WTC11 (cell line): ENCODE data around the gene MMGT1. TPM values are rescaled to one million over a fixed set of nuclear protein-coding genes. Genes with fewer than 3 reads are reported as not detected.
A peak's percentile ranks its signal among the peaks of the same experiment; 100 is the strongest.

Experiments
- ATAC-seq: fragments of 200-7000 bp; cut with Tn5 transposase; 2 replicates; pipeline ENCODE4 v1.10.0; 2021; ENCODE audit warnings: mild to moderate bottlenecking, moderate library complexity
- CTCF ChIA-PET: fragments of 300-600 bp; sonication (Branson Sonifier 250); formaldehyde crosslinking; loops from one replicate; lab custom pipeline; 2021; ENCODE audit warnings: antibody characterized with exemption; lab: Charles Lee
- POLR2A ChIA-PET: fragments of 350-600 bp; sonication (Branson Sonifier 250); formaldehyde crosslinking; loops from one replicate; lab custom pipeline; 2021; ENCODE audit warnings: antibody characterized with exemption; lab: Charles Lee
- DNase-seq: peaks from one replicate; pipeline ENCODE4 v3.0.0; 2021; ENCODE audit warnings: low spot score
- H3K27ac Mint-ChIP-seq: 2 replicates; pipeline ENCODE4 v1.8.0; 2021; ENCODE audit warnings: mixed read lengths
- H3K27me3 Mint-ChIP-seq: 2 replicates; pipeline ENCODE4 v1.8.0; 2021; ENCODE audit warnings: low read depth, mild to moderate bottlenecking, moderate library complexity, mixed read lengths
- H3K36me3 Mint-ChIP-seq: 2 replicates; pipeline ENCODE4 v1.8.0; 2021; ENCODE audit warnings: mixed read lengths
- H3K4me1 Mint-ChIP-seq: 2 replicates; pipeline ENCODE4 v1.8.0; 2022; ENCODE audit warnings: mixed read lengths
- H3K4me3 Mint-ChIP-seq: 2 replicates; pipeline ENCODE4 v1.8.0; 2021; ENCODE audit warnings: mild to moderate bottlenecking, moderate library complexity, mixed read lengths
- H3K9me3 Mint-ChIP-seq: 2 replicates; pipeline ENCODE4 v1.8.0; 2021; ENCODE audit warnings: mixed read lengths
- CREB1 ChIP-seq: sonication (generic); formaldehyde crosslinking; IDR thresholded peaks from 2 replicates; pipeline ENCODE4 v1.8.0; 2023; ENCODE audit warnings: mild to moderate bottlenecking, missing genetic modification reagents
- ELF4 ChIP-seq: sonication (generic); formaldehyde crosslinking; IDR thresholded peaks from 2 replicates; pipeline ENCODE4 v1.8.1; 2022; ENCODE audit warnings: low read depth, mild to moderate bottlenecking, moderate library complexity, missing genetic modification reagents
- ESRRA ChIP-seq: sonication (generic); formaldehyde crosslinking; IDR thresholded peaks from 2 replicates; pipeline ENCODE4 v1.8.1; 2022; ENCODE audit warnings: mild to moderate bottlenecking, missing genetic modification reagents, borderline replicate concordance
- FOXP1 ChIP-seq: sonication (generic); formaldehyde crosslinking; IDR thresholded peaks from 2 replicates; pipeline ENCODE4 v1.8.0; 2022; ENCODE audit warnings: missing genetic modification reagents, mild to moderate bottlenecking, moderate library complexity, borderline replicate concordance
- IRF2 ChIP-seq: sonication (generic); formaldehyde crosslinking; IDR thresholded peaks from 2 replicates; pipeline ENCODE4 v1.8.0; 2022; ENCODE audit warnings: low read depth, missing genetic modification reagents, borderline replicate concordance
- KAT7 ChIP-seq: sonication (generic); formaldehyde crosslinking; IDR thresholded peaks from 2 replicates; pipeline ENCODE4 v1.8.1; 2023; ENCODE audit warnings: missing genetic modification reagents, mild to moderate bottlenecking, borderline replicate concordance
- MXD4 ChIP-seq: fragments of 250-450 bp; sonication (Bioruptor Pico); IDR thresholded peaks from 2 replicates; pipeline ENCODE4 v1.8.0; 2021; ENCODE audit warnings: mild to moderate bottlenecking, moderate library complexity, borderline replicate concordance
- NFATC4 ChIP-seq: fragments of 250-450 bp; sonication (Bioruptor Pico); IDR thresholded peaks from 2 replicates; pipeline ENCODE4 v1.9.0; 2021; ENCODE audit warnings: mild to moderate bottlenecking
- NFE2L1 ChIP-seq: sonication (generic); formaldehyde crosslinking; IDR thresholded peaks from 2 replicates; pipeline ENCODE4 v1.8.1; 2023; ENCODE audit warnings: missing genetic modification reagents
- NR3C1 ChIP-seq: sonication (generic); formaldehyde crosslinking; conservative IDR thresholded peaks from 2 replicates; pipeline ENCODE4 v1.8.1; 2023; ENCODE audit warnings: low read depth, mild to moderate bottlenecking, missing genetic modification reagents
- PRRX2 ChIP-seq: fragments of 250-450 bp; sonication (Bioruptor Pico); IDR thresholded peaks from 2 replicates; pipeline ENCODE4 v1.8.0; 2021; ENCODE audit warnings: mild to moderate bottlenecking
- TEAD1 ChIP-seq: sonication (generic); formaldehyde crosslinking; IDR thresholded peaks from 2 replicates; pipeline ENCODE4 v1.8.0; 2022; ENCODE audit warnings: mild to moderate bottlenecking, missing genetic modification reagents
- ZNF219 ChIP-seq: sonication (generic); formaldehyde crosslinking; IDR thresholded peaks from 2 replicates; pipeline ENCODE4 v1.8.0; 2023; ENCODE audit warnings: missing genetic modification reagents, mild to moderate bottlenecking, borderline replicate concordance
- ZNF232 ChIP-seq: sonication (generic); formaldehyde crosslinking; IDR thresholded peaks from 2 replicates; pipeline ENCODE4 v1.8.0; 2022; ENCODE audit warnings: mild to moderate bottlenecking, missing genetic modification reagents
- ZNF317 ChIP-seq: sonication (generic); formaldehyde crosslinking; IDR thresholded peaks from 2 replicates; pipeline ENCODE4 v1.8.1; 2023; ENCODE audit warnings: low read depth, mild to moderate bottlenecking, moderate library complexity, missing genetic modification reagents, borderline replicate concordance
- ZNF423 ChIP-seq: fragments of 250-450 bp; sonication (Bioruptor Pico); IDR thresholded peaks from 2 replicates; pipeline ENCODE4 v2.1.2; 2022; ENCODE audit warnings: mild to moderate bottlenecking, moderate library complexity
- ZNF671 ChIP-seq: fragments of 250-450 bp; sonication (Bioruptor Pico); IDR thresholded peaks from 2 replicates; pipeline ENCODE4 v1.8.0; 2021; ENCODE audit warnings: mild to moderate bottlenecking
- total RNA-seq: library from RNA; stranded (reverse); gene quantifications from 3 replicates; pipeline ENCODE4 v1.2.3, GENCODE V29; 2021
- TF ChIP-seq, protein P1 (sequence below): sonication (generic); formaldehyde crosslinking; IDR thresholded peaks from 2 replicates; pipeline ENCODE4 v1.8.1; 2022; ENCODE audit warnings: mild to moderate bottlenecking, missing genetic modification reagents, moderate library complexity, borderline replicate concordance
- TF ChIP-seq, protein P2 (sequence below): sonication (generic); formaldehyde crosslinking; conservative IDR thresholded peaks from 2 replicates; pipeline ENCODE4 v1.8.1; 2022; ENCODE audit warnings: mild to moderate bottlenecking, missing genetic modification reagents
- TF ChIP-seq, protein P3 (sequence below): sonication (generic); formaldehyde crosslinking; IDR thresholded peaks from 2 replicates; pipeline ENCODE4 v1.8.0; 2023; ENCODE audit warnings: mild to moderate bottlenecking, missing genetic modification reagents
- TF ChIP-seq, protein P4 (sequence below): sonication (generic); formaldehyde crosslinking; IDR thresholded peaks from 2 replicates; pipeline ENCODE4 v1.8.1; 2022; ENCODE audit warnings: mild to moderate bottlenecking, moderate library complexity, missing genetic modification reagents
- TF ChIP-seq, protein P5 (sequence below): sonication (generic); formaldehyde crosslinking; IDR thresholded peaks from 2 replicates; pipeline ENCODE4 v1.8.1; 2023; ENCODE audit warnings: mild to moderate bottlenecking, missing genetic modification reagents
- TF ChIP-seq, protein P6 (sequence below): sonication (generic); formaldehyde crosslinking; IDR thresholded peaks from 2 replicates; pipeline ENCODE4 v1.8.1; 2023; ENCODE audit warnings: mild to moderate bottlenecking, missing genetic modification reagents, moderate library complexity
- TF ChIP-seq, protein P7 (sequence below): sonication (generic); formaldehyde crosslinking; IDR thresholded peaks from 2 replicates; pipeline ENCODE4 v1.8.1; 2023; ENCODE audit warnings: mild to moderate bottlenecking, missing genetic modification reagents

The MMGT1 gene
- total RNA-seq, 1 experiment from 2014 or later: 15.4 TPM

DNA sequence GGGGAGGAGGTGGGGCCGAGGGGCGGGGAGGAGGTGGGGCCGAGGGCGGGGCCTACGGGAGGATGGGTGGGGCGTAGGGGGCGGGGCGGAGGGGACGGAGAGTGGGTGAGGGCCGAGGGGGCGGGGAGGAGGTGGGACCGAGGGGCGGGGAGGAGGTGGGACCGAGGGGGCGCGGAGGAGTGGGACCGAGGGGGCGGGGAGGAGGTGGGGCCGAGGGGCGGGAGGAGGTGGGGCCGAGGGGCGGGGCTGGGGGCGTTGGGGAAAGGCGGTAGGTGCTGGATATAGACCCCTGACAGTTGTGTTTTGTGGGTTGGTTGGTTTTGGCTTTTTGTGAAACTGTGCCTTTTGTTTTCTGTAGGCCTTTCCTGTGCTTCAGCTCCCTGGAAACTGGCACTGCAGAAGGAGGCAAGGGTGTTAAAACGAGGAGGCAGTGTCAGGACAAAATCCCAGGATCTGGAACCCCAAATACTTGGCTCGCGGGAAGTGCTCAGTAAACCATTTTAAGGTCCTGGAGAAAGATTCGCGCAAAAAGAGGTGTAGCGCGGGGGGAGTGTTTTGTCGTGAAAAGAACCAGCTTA is 580 bp upstream of the MMGT1 start (continued):
- no peak for TF ChIP-seq PRRX2 (CRISPR knock-in tag)
- TF ChIP-seq, all 79 proteins: peak for 0

DNA sequence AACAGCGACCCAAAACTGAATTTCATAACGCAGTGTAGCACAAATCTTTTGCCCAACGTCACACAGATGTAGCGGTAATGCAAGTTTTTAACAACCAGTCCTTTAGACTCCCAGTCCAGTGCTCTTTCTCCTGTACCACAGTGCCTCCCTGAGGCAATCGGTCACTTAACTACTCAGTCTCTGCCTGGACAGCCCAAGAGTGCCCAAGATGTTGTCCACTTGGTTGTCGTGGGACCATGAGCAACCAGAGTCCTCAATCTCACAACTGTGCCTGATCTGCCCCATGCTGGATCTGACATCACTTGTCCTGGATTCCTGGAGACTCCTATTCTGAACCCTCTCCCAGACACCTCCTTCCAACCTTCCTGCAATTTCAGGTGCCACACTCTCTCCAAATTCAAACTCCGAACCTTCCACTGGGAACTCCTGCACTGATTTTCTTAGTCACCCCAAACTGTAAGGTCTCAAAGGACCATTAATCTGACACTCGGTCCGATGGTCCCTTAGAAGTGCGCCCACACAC is 702 bp downstream of the MMGT1 start:
- ChIA-PET CTCF (interaction anchor here (0.9 kb wide), 1 partner anchor 226 kb away, joined by 4 read pairs; no protein-coding TSS in a partner anchor), POLR2A (interaction anchor here (1.2 kb wide), 1 partner anchor 12 kb away, joined by 3 read pairs; the partner anchor contains the start of gene SLC9A6)
- peak overlapping the region; percentile 99 for H3K27ac Mint-ChIP-seq
- TF ChIP-seq ZNF232 (CRISPR knock-in tag) (no peak), NFATC4 (no peak), ZNF317 (CRISPR knock-in tag) (no peak), IRF2 (CRISPR knock-in tag) (no peak), FOXP1 (CRISPR knock-in tag) (no peak), NR3C1 (CRISPR knock-in tag) (no peak), ZNF423 (no peak), CREB1 (CRISPR knock-in tag) (no peak), ELF4 (CRISPR knock-in tag) (no peak), ZNF671 (CRISPR knock-in tag) (no peak)
- TF ChIP-seq, protein P1, sequence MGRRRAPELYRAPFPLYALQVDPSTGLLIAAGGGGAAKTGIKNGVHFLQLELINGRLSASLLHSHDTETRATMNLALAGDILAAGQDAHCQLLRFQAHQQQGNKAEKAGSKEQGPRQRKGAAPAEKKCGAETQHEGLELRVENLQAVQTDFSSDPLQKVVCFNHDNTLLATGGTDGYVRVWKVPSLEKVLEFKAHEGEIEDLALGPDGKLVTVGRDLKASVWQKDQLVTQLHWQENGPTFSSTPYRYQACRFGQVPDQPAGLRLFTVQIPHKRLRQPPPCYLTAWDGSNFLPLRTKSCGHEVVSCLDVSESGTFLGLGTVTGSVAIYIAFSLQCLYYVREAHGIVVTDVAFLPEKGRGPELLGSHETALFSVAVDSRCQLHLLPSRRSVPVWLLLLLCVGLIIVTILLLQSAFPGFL: no peak
- TF ChIP-seq, protein P2, sequence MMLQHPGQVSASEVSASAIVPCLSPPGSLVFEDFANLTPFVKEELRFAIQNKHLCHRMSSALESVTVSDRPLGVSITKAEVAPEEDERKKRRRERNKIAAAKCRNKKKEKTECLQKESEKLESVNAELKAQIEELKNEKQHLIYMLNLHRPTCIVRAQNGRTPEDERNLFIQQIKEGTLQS (CRISPR knock-in tag): no peak
- TF ChIP-seq, protein P3, sequence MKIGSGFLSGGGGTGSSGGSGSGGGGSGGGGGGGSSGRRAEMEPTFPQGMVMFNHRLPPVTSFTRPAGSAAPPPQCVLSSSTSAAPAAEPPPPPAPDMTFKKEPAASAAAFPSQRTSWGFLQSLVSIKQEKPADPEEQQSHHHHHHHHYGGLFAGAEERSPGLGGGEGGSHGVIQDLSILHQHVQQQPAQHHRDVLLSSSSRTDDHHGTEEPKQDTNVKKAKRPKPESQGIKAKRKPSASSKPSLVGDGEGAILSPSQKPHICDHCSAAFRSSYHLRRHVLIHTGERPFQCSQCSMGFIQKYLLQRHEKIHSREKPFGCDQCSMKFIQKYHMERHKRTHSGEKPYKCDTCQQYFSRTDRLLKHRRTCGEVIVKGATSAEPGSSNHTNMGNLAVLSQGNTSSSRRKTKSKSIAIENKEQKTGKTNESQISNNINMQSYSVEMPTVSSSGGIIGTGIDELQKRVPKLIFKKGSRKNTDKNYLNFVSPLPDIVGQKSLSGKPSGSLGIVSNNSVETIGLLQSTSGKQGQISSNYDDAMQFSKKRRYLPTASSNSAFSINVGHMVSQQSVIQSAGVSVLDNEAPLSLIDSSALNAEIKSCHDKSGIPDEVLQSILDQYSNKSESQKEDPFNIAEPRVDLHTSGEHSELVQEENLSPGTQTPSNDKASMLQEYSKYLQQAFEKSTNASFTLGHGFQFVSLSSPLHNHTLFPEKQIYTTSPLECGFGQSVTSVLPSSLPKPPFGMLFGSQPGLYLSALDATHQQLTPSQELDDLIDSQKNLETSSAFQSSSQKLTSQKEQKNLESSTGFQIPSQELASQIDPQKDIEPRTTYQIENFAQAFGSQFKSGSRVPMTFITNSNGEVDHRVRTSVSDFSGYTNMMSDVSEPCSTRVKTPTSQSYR (CRISPR knock-in tag): no peak
- no peaks in the 10 kb centered on the region for H3K27me3 Mint-ChIP-seq
- no peaks in the 10 kb centered on the region for H3K9me3 Mint-ChIP-seq
- peak overlapping the region; percentile 97 for H3K4me3 Mint-ChIP-seq
- no peaks in the 10 kb centered on the region for H3K36me3 Mint-ChIP-seq
- DNase-seq (no peak), ATAC-seq (peak; percentile 24; the same call in 1 of the 2 replicates)
- H3K4me1 Mint-ChIP-seq: peaks cover 16% of the 10 kb centered on the region

DNA sequence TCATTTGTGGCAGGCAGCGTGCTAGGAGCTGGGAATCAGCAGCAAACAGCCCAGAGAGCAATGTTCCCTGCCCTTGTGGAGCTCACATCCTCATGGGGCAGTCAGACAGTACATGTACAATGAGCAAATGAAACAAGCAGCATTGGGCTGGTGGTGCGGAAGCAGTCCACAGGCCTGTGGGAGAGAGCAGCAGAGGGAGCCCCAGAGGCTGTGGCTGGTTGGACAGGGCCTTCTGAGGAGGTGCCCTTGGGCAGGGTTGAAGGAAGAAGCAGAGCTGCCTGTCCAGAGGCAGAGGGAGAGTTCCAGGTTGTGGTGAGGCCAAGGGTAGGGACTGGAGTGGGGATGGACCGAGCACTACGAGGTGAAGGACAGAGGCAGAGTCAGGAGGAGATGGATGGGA is 22.5 kb downstream of the MMGT1 start:
- Mint-ChIP-seq H3K36me3 (no peaks in the 10 kb centered on the region), H3K27me3 (no peaks in the 10 kb centered on the region), H3K27ac (no peak overlapping the region), H3K4me1 (no peaks in the 10 kb centered on the region), H3K9me3 (no peaks in the 10 kb centered on the region), H3K4me3 (no peak overlapping the region)
- DNase-seq: peak; percentile 9
- ChIA-PET CTCF (interaction anchor here (1.2 kb wide), 1 partner anchor 19 kb away, joined by 4 read pairs; no protein-coding TSS in a partner anchor), POLR2A (no interaction called here)
- ATAC-seq: peak; percentile 51; the same call in 1 of the 2 replicates
- TF ChIP-seq, protein P4, sequence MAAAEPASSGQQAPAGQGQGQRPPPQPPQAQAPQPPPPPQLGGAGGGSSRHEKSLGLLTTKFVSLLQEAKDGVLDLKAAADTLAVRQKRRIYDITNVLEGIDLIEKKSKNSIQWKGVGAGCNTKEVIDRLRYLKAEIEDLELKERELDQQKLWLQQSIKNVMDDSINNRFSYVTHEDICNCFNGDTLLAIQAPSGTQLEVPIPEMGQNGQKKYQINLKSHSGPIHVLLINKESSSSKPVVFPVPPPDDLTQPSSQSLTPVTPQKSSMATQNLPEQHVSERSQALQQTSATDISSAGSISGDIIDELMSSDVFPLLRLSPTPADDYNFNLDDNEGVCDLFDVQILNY (CRISPR knock-in tag): no peak
- no peak for TF ChIP-seq NFE2L1 (CRISPR knock-in tag)
- no peak for TF ChIP-seq KAT7
- TF ChIP-seq ESRRA (CRISPR knock-in tag): no peak
- no peak for TF ChIP-seq MXD4 (CRISPR knock-in tag)
- no peak for TF ChIP-seq NR3C1 (CRISPR knock-in tag)
- no peak for TF ChIP-seq ZNF219 (CRISPR knock-in tag)
- no peak for TF ChIP-seq IRF2 (CRISPR knock-in tag)
- no peak for TF ChIP-seq PRRX2 (CRISPR knock-in tag)
- TF ChIP-seq, protein P5, sequence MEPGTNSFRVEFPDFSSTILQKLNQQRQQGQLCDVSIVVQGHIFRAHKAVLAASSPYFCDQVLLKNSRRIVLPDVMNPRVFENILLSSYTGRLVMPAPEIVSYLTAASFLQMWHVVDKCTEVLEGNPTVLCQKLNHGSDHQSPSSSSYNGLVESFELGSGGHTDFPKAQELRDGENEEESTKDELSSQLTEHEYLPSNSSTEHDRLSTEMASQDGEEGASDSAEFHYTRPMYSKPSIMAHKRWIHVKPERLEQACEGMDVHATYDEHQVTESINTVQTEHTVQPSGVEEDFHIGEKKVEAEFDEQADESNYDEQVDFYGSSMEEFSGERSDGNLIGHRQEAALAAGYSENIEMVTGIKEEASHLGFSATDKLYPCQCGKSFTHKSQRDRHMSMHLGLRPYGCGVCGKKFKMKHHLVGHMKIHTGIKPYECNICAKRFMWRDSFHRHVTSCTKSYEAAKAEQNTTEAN (CRISPR knock-in tag): no peak
- no peak for TF ChIP-seq TEAD1 (CRISPR knock-in tag)
- TF ChIP-seq, protein P6, sequence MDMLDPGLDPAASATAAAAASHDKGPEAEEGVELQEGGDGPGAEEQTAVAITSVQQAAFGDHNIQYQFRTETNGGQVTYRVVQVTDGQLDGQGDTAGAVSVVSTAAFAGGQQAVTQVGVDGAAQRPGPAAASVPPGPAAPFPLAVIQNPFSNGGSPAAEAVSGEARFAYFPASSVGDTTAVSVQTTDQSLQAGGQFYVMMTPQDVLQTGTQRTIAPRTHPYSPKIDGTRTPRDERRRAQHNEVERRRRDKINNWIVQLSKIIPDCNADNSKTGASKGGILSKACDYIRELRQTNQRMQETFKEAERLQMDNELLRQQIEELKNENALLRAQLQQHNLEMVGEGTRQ (CRISPR knock-in tag): no peak
- TF ChIP-seq, protein P7, sequence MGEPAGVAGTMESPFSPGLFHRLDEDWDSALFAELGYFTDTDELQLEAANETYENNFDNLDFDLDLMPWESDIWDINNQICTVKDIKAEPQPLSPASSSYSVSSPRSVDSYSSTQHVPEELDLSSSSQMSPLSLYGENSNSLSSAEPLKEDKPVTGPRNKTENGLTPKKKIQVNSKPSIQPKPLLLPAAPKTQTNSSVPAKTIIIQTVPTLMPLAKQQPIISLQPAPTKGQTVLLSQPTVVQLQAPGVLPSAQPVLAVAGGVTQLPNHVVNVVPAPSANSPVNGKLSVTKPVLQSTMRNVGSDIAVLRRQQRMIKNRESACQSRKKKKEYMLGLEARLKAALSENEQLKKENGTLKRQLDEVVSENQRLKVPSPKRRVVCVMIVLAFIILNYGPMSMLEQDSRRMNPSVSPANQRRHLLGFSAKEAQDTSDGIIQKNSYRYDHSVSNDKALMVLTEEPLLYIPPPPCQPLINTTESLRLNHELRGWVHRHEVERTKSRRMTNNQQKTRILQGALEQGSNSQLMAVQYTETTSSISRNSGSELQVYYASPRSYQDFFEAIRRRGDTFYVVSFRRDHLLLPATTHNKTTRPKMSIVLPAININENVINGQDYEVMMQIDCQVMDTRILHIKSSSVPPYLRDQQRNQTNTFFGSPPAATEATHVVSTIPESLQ (CRISPR knock-in tag): no peak
